Fibroblast of skin of abdomen (primary cell): ENCODE data around the gene TMEM53.

Source experiments
- DNase-seq: peaks from one replicate; pipeline ENCODE4 v3.0.0-alpha.2; 2013

The TMEM53 gene

GRCh38 chr1:44628962-44629756, 45.1 kb downstream of the TMEM53 start:
- peak; percentile 95 for DNase-seq

GRCh38 chr1:44625348-44625747, 48.9 kb downstream of the TMEM53 start:
- DNase-seq, result no peak

DNA sequence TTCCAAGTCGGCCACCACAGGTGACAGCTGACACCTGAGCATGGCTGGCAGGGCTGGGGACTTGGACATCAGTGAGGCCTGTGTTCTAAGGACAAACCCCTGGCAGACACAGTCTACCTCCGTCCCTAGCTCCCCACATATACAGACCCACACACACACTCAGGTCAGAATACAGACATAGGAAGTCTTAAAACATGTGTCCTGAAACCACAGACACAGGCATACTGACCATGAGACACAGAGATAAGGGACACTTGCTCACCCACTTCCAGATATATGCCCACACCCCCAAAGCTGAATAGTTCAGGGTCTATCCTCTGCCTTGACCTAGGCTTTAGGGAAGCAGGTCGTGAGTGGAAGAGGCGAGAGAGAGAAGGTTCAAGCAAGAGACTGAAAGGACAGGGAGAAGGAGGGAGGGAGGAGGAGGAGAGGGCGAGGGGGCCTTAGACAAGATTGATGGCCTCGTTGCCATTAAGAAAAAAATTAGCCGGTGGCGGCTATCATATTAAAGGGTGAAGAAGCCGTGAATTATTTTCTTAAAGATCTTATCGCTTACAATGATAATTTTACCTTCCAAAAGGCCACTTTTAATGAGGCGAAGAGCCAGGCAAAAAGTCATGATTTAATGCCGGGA, 49.9 kb downstream of the TMEM53 start:
- no peak for DNase-seq

DNA sequence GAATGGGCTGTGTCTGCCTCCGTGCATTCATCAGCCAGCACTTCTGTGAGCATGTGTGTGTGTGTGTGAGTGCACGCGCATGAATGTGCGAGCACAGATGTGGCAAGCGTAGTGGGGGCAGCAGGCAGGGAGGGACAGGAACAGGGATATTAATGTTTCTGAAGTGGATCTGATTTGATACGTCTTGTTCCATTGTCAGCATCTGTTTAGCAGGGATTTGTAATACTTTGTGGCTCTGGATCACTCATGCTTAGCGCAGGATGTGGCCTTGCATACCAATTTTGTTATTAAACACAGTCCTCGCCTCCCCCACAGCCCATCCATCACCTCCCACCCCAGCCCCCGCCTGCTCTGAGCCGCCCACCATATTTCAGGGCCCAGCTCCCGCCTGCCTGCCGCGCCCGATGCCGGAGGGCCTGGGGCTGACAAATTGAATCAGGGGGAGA, 52.4 kb downstream of the TMEM53 start:
- peak; percentile 93 for DNase-seq

- DNase-seq, result no peak
Measured at GRCh38 chr1:44620072-44620471, 54.2 kb downstream of the TMEM53 start.

- peak; percentile 96 for DNase-seq
Measured at GRCh38 chr1:44619261-44619900, 54.9 kb downstream of the TMEM53 start.

DNA sequence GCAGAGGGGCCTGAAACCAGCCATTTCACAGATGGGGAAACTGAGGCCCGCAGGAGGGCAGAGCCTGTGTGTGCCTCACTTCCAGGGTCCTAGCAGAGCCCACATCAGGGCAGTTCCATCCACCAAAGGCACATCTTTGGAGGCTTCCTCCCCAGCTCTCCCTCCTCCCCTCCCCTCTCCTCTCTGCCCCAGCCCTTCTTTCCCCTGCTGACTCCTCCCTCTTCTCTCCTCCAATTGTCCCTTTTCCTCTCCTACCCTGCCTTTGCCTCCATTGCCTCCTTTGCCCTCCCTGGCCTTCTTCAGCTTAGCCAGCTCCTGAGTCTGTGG, 56.6 kb downstream of the TMEM53 start:
- no peak for DNase-seq

DNA sequence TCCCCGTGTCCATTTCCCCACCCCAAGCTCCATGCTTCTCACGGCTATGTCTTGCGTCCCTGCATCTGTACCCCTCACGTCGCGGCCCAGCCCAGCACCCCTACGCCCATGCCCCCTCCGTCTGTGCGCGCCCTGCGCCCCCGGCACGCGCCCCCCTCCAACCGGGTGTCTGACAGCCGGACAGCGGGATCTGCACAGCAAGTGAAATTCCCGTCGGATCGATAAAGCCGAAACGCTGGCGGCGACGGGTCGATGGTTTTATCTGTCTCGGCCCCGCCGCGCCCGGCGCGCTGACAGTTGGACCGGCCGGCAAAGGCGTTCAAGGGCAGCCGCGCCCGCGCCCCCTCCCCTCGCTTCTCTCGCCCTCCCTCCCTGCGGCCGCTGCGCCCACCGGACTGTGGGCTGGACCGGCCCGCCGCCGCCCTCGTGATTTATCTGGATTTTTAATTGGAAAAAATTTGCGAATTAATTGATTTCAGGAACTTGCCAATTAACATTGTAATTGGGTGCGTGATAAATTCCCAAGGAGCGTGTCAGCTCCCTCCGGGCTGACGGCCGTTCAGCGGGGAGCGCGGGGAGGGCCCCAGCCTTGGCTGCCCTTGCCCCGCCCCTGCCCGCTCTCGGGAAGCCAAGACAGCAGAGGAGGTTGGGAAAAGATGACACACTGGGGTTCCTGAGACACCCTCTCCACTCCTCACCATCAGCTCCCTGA, 57.1 kb downstream of the TMEM53 start:
- DNase-seq, result peak; percentile 71

GRCh38 chr1:44616284-44616990, 57.8 kb downstream of the TMEM53 start:
- no peak for DNase-seq

GRCh38 chr1:44613941-44614340, 60.3 kb downstream of the TMEM53 start:
- no peak for DNase-seq

GRCh38 chr1:44611866-44612265, 62.4 kb downstream of the TMEM53 start:
- DNase-seq, result no peak

- DNase-seq, result no peak
Measured at GRCh38 chr1:44611419-44611818, 62.9 kb downstream of the TMEM53 start.

DNA sequence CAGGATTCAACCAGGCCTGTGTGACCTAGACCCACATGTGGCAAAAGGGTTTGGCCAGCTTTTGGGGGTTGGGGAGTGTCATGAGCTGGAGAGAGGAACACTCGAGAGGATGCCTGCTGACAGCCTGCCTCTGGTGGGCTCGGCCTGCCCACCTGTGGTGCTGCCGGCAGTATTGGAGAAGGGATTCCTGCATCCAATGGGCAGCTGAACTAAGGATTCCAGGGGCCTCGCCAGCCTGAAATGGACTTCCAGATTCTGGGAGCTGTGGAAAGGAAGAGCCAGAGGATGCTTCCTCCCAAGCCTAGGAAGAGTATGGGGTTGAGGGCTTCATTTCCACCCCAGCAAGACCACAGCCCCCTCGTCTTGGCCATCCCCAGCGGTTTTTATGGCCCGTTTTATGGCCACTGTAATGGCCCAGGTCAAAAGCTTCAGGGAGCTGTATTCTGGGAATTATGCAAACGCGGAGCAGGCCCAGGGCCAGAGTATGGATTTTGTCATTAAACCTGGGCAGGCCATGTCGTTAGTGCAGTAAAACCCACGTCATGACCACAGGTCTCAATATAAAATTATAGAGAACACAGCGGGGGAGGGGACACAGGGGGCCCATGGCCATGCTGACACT, 63.6 kb downstream of the TMEM53 start:
- no peak for DNase-seq

- DNase-seq, result no peak
Measured at GRCh38 chr1:44609768-44610526, 64.3 kb downstream of the TMEM53 start.

DNA sequence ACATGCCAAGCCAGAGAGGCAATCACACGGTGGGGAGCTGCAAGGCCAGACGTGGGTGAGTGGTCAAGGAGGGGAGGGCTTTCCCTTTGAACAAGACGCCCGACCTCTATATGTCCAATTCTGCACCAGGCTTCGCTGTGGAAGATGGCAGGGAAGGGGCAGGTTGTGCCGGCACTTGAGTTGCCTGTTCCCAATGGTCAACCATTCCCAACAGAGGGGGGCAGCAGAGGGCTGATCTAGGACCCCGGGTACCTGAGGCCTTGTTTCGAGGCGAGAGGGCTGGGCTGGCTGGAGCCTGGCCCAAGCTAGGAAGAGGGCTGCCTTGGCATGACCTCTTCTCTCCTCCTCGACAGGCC, 64.9 kb downstream of the TMEM53 start:
- peak; percentile 56 for DNase-seq

GRCh38 chr1:44608141-44608540, 66.1 kb downstream of the TMEM53 start:
- DNase-seq, result no peak

- no peak for DNase-seq
Measured at GRCh38 chr1:44606701-44607281, 67.5 kb downstream of the TMEM53 start.

DNA sequence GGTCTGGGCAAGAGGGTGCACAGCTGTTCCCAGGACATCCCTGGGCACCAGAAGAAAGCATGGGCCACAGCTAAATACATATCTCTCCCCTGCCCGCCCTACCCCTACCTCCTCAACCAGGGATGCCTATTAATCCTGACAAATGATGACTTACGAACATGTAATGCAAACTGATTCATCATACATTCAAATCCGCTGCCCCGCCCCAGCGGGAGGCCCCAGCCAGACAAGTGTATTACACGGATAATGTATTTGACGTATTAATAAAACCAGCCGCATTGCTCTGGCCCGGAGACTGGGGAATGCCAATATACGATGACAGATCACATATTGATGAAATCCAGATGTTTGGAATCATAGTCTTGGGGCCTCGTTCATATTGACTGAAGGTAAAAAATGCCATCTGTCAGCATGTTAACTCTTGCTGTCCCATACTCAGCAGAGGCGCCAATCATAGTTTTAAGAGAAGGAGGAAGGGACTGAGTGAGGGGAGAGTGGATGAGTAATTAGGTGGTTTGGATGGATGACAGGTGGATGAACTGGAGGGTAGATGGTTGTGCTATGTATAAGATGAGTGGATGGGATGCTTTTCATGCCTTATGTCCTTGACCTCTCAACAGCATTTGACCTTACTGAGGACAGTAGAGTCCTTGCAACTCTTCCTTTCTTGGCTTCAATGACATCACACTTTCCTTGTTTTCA, 68.2 kb downstream of the TMEM53 start:
- DNase-seq, result peak; percentile 79

DNA sequence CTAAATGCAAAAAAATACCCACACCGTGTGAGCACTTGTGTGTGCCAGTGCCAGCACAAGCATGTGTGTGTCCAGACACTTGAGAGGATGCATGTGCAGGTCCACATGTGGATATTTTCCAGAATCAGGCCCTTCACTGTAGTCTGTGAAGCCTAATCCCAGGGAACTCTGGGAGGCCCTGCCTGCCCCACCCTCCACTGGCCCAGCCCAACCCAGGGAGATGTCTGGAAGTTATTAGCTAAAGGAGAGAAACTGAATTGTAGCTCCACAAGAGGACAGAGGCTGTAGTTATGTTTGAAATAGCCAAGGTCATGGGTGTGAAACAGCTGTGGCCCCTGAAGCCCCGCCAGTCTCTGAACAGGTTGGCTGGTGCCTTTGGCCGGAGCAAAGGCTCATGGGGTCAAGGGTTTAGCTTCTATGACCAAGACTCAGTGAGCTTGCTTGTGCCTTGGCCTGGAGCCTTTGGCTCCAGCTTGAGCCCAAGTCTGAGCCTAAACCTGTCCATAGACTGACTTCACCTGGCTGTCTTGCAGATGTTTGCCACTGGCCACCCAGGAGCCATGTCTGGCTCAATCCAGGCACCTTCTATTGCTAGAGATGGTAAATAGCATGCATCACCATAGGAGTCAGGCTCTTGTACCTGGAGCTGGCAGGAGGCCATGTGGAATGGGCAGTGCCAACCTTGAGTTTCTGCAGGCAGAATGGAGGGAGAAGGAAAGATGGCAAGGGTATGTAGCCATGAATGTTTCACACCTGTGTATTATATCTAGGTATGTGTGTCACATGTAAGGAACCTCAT, 69.9 kb downstream of the TMEM53 start:
- no peak for DNase-seq
